HG03095 (cell line): ENCODE data around the gene GRIA1.

Experiments
- ATAC-seq: cut with Tn5 transposase; IDR thresholded peaks from one replicate; pipeline ENCODE4 v1.9.1; 2021; ENCODE audit warnings: moderate library complexity; ENCODE audit not compliant: unreplicated experiment

GRIA1 gene

GRCh38 chr5:153654504-153655200, 164.2 kb downstream of the GRIA1 start:
- ATAC-seq: no peak

- no peak for ATAC-seq
Measured at GRCh38 chr5:153655201-153655510, 164.7 kb downstream of the GRIA1 start.

- ATAC-seq: no peak
Measured at GRCh38 chr5:153658149-153658548, 167.7 kb downstream of the GRIA1 start.

- ATAC-seq: no peak
Measured at GRCh38 chr5:153658606-153659005, 168.1 kb downstream of the GRIA1 start.

- ATAC-seq: no peak
Measured at GRCh38 chr5:153659039-153659736, 168.7 kb downstream of the GRIA1 start.

GRCh38 chr5:153660919-153661318, 170.4 kb downstream of the GRIA1 start:
- no peak for ATAC-seq

GRCh38 chr5:153661897-153662296, 171.4 kb downstream of the GRIA1 start:
- no peak for ATAC-seq

- no peak for ATAC-seq
Measured at GRCh38 chr5:153670101-153670500, 179.6 kb downstream of the GRIA1 start.

- ATAC-seq: no peak
Measured at GRCh38 chr5:153671653-153672346, 181.3 kb downstream of the GRIA1 start.

- no peak for ATAC-seq
Measured at GRCh38 chr5:153672347-153673090, 182.0 kb downstream of the GRIA1 start.

GRCh38 chr5:153674356-153674755, 183.9 kb downstream of the GRIA1 start:
- ATAC-seq: no peak

GRCh38 chr5:153676406-153676805, 185.9 kb downstream of the GRIA1 start:
- ATAC-seq: no peak

- no peak for ATAC-seq
Measured at GRCh38 chr5:153676821-153677220, 186.4 kb downstream of the GRIA1 start.

- ATAC-seq: no peak
Measured at GRCh38 chr5:153678617-153679329, 188.3 kb downstream of the GRIA1 start.

GRCh38 chr5:153690236-153690635, 199.8 kb downstream of the GRIA1 start:
- ATAC-seq: no peak

GRCh38 chr5:153696256-153696655, 205.8 kb downstream of the GRIA1 start:
- ATAC-seq: no peak

- ATAC-seq: no peak
Measured at GRCh38 chr5:153699035-153699434, 208.6 kb downstream of the GRIA1 start.

- ATAC-seq: no peak
Measured at GRCh38 chr5:153700940-153701339, 210.5 kb downstream of the GRIA1 start.

GRCh38 chr5:153702265-153702664, 211.8 kb downstream of the GRIA1 start:
- ATAC-seq: no peak

GRCh38 chr5:153704110-153704509, 213.6 kb downstream of the GRIA1 start:
- ATAC-seq: no peak

GRCh38 chr5:153707626-153708025, 217.2 kb downstream of the GRIA1 start:
- no peak for ATAC-seq
